HUES64 (cell line): ENCODE results near the gene TUT4. TPM values are rescaled to one million over a fixed set of nuclear protein-coding genes. Genes with fewer than 3 reads are reported as not detected.

Experiments used
- H3K27ac ChIP-seq: 2 replicates; pipeline ENCODE4 v1.7.0; 2013; ENCODE audit warnings: low read depth, low read length, inconsistent platforms
- H3K27me3 ChIP-seq: 2 replicates; pipeline ENCODE4 v1.6.1; 2013; ENCODE audit warnings: mild to moderate bottlenecking, low read length; ENCODE audit not compliant: insufficient read depth
- H3K36me3 ChIP-seq: 2 replicates; pipeline ENCODE4 v1.6.1; 2013; ENCODE audit warnings: mild to moderate bottlenecking, low read length; ENCODE audit not compliant: insufficient read depth
- H3K4me1 ChIP-seq: 2 replicates; pipeline ENCODE4 v1.6.1; 2013; ENCODE audit warnings: mild to moderate bottlenecking, low read length, moderate library complexity; ENCODE audit not compliant: insufficient read depth
- H3K4me3 ChIP-seq: 2 replicates; pipeline ENCODE4 v1.5.1; 2013; ENCODE audit warnings: mild to moderate bottlenecking, low read length, moderate library complexity
- H3K9ac ChIP-seq: 2 replicates; pipeline ENCODE4 v1.6.1; 2013; ENCODE audit warnings: mild to moderate bottlenecking, low read depth, low read length
- H3K9me3 ChIP-seq: 2 replicates; pipeline ENCODE4 v1.6.1; 2013; ENCODE audit warnings: low read depth, low read length; ENCODE audit not compliant: insufficient read depth
- WGBS: fragments of 150-250, 120-280 bp; methylation state at CpG from one replicate; pipeline ENCODE4 v1.1.7; 2013; ENCODE audit warnings: missing lambda C conversion rate; 5-methylcytosine and 5-hydroxymethylcytosine counted together
- polyA plus RNA-seq, 2 experiments: library from polyadenylated mRNA; stranded (reverse); fragments of 50-300 nt; gene quantifications; one replicate each; pipeline ENCODE4 v1.2.3, GENCODE V29; 2013

The TUT4 gene, protein sequence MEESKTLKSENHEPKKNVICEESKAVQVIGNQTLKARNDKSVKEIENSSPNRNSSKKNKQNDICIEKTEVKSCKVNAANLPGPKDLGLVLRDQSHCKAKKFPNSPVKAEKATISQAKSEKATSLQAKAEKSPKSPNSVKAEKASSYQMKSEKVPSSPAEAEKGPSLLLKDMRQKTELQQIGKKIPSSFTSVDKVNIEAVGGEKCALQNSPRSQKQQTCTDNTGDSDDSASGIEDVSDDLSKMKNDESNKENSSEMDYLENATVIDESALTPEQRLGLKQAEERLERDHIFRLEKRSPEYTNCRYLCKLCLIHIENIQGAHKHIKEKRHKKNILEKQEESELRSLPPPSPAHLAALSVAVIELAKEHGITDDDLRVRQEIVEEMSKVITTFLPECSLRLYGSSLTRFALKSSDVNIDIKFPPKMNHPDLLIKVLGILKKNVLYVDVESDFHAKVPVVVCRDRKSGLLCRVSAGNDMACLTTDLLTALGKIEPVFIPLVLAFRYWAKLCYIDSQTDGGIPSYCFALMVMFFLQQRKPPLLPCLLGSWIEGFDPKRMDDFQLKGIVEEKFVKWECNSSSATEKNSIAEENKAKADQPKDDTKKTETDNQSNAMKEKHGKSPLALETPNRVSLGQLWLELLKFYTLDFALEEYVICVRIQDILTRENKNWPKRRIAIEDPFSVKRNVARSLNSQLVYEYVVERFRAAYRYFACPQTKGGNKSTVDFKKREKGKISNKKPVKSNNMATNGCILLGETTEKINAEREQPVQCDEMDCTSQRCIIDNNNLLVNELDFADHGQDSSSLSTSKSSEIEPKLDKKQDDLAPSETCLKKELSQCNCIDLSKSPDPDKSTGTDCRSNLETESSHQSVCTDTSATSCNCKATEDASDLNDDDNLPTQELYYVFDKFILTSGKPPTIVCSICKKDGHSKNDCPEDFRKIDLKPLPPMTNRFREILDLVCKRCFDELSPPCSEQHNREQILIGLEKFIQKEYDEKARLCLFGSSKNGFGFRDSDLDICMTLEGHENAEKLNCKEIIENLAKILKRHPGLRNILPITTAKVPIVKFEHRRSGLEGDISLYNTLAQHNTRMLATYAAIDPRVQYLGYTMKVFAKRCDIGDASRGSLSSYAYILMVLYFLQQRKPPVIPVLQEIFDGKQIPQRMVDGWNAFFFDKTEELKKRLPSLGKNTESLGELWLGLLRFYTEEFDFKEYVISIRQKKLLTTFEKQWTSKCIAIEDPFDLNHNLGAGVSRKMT (N-terminal part only)
- 35.1 TPM for polyA plus RNA-seq (2013, experiment 1 of 2)
- 38.1 TPM for polyA plus RNA-seq (2013, experiment 2 of 2)

GRCh38 chr1:52552505-52553361 is at the start of gene TUT4:
TSS of gene TUT4 (minus strand) at chr1:52553092. CDS start at chr1:52526280, 26,812 bp downstream.
- Histone ChIP-seq H3K9ac (peak within 1 kb of the TSS; percentile 90), H3K4me1 (peaks cover 35% of the 10 kb centered on the region), H3K27ac (peak within 1 kb of the TSS; percentile 94), H3K27me3 (0 out of 2 replicates have a peak, but pooled peaks cover 2% of the 10 kb centered on the region), H3K36me3 (no peaks in the 10 kb centered on the region), H3K9me3 (no peaks in the 10 kb centered on the region), H3K4me3 (peak within 1 kb of the TSS; percentile 98)
- under 1% methylated on average over 68 of the region's 68 CpGs for WGBS

- 3% methylated on average over 97 of the region's 97 CpGs for WGBS
- Histone ChIP-seq H3K4me1 (peaks cover 11% of the 10 kb centered on the region; the same call in 1 of the 2 replicates), H3K4me3 (peak within 1 kb of the TSS; percentile 63), H3K27me3 (peaks cover 43% of the 10 kb centered on the region), H3K9ac (peak within 1 kb of the TSS; percentile 80), H3K27ac (no peak within 1 kb of the TSS), H3K36me3 (peaks cover 5% of the 10 kb centered on the region; the same call in 1 of the 2 replicates), H3K9me3 (no peaks in the 10 kb centered on the region)
These were observed 49.3 kb upstream of the TUT4 start, which contains the start of gene GPX7 for GRCh38 chr1:52601991-52602855. TSS of gene GPX7 (plus strand) at chr1:52602371. CDS start at chr1:52602410, 39 bp downstream.

- H3K27ac ChIP-seq, result no peak overlapping the region
These were observed 48.6 kb upstream of the TUT4 start for GRCh38 chr1:52601519-52601918.

DNA sequence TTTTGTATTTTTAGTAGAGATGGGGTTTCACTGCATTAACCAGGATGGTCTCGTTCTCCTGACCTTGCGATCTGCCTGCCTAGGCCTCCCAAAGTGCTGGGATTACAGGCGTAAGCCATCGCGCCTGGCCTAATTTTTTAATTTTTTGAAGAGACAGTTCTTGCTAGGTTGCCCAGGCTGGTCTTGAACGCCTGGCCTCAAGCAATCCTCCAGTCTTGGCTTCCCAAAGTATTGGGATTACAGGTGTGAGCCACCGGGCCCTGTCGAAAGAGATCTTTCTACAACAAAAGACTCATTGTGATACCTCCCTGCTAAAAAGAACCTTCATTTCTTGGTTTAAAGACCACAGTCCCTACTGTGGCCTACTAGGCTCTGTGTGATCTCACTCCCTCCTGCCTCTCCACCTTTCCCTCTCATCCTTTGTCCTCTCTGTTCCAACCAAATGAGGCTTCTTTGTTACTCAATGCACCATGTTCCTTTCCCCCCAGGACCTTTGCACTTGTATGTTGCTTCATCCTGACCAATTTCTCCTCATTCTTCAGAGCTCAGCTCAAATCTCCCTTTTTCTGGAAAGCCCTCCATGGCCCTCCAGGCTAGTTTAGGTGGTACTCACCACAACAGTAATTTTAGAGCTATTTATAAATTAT is 47.8 kb upstream of the TUT4 start:
- H3K27ac ChIP-seq, result no peak overlapping the region
- H3K9ac ChIP-seq, result no peak overlapping the region
- 95% methylated on average over 8 of the region's 8 CpGs for WGBS
- H3K36me3 ChIP-seq, result no peaks in the 10 kb centered on the region
- no peaks in the 10 kb centered on the region for H3K9me3 ChIP-seq
- no peak overlapping the region for H3K4me3 ChIP-seq
- peaks cover 11% of the 10 kb centered on the region; the same call in 1 of the 2 replicates for H3K4me1 ChIP-seq
- peaks cover 43% of the 10 kb centered on the region for H3K27me3 ChIP-seq

More at GRCh38 chr1:52601519-52601918, 48.6 kb upstream of the TUT4 start:
- Histone ChIP-seq H3K4me1 (peaks cover 11% of the 10 kb centered on the region; the same call in 1 of the 2 replicates), H3K27me3 (peaks cover 43% of the 10 kb centered on the region), H3K36me3 (no peaks in the 10 kb centered on the region), H3K9ac (no peak overlapping the region), H3K9me3 (no peaks in the 10 kb centered on the region), H3K4me3 (peak overlapping the region; percentile 63; the same call in 1 of the 2 replicates)
- WGBS, result 83% methylated on average over 3 of the region's 3 CpGs

- Histone ChIP-seq H3K4me1 (peaks cover 11% of the 10 kb centered on the region; the same call in 1 of the 2 replicates), H3K27ac (no peak overlapping the region)
- WGBS, result 96% methylated on average over 7 of the region's 7 CpGs
These were observed 46.3 kb upstream of the TUT4 start for GRCh38 chr1:52599236-52599635.

DNA sequence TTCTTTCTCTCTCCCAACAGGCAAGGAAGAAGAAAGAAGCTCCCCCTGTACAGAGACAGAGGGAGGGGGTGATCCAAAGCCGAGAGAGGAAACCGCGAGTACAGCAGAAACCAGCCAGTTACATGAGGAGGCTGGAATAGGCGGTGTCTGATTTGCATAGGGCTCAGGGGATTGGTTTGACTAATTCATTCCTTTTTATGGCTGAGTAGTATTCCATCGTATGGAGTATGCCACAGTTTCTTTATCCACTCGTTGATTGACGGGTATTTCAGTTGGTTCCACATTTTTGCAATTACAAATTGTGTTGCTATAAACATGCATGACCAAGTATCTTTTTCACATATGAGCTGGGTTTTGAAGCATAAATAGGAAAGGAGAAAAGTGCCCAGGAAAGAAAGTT is 45.8 kb upstream of the TUT4 start:
- Histone ChIP-seq H3K27ac (no peak overlapping the region), H3K36me3 (no peaks in the 10 kb centered on the region), H3K9ac (no peak overlapping the region), H3K27me3 (peaks cover 39% of the 10 kb centered on the region), H3K9me3 (no peaks in the 10 kb centered on the region), H3K4me3 (no peak overlapping the region), H3K4me1 (peaks cover 11% of the 10 kb centered on the region; the same call in 1 of the 2 replicates)
- 93% methylated on average over 7 of the region's 7 CpGs for WGBS

More at GRCh38 chr1:52599236-52599635, 46.3 kb upstream of the TUT4 start:
- H3K9me3 ChIP-seq, result no peaks in the 10 kb centered on the region
- H3K9ac ChIP-seq, result no peak overlapping the region
- no peaks in the 10 kb centered on the region for H3K36me3 ChIP-seq
- no peak overlapping the region for H3K4me3 ChIP-seq
- peaks cover 43% of the 10 kb centered on the region for H3K27me3 ChIP-seq

- no peak overlapping the region for H3K27ac ChIP-seq
- H3K4me3 ChIP-seq, result no peak overlapping the region
- H3K4me1 ChIP-seq, result peaks cover 9% of the 10 kb centered on the region; the same call in 1 of the 2 replicates
- 79% methylated on average over 2 of the region's 2 CpGs for WGBS
- no peak overlapping the region for H3K9ac ChIP-seq
- H3K36me3 ChIP-seq, result no peaks in the 10 kb centered on the region
- peaks cover 31% of the 10 kb centered on the region for H3K27me3 ChIP-seq
- no peaks in the 10 kb centered on the region for H3K9me3 ChIP-seq
These were observed 45.0 kb upstream of the TUT4 start for GRCh38 chr1:52597912-52598311.

GRCh38 chr1:52595061-52595460 is 42.2 kb upstream of the TUT4 start:
- no peaks in the 10 kb centered on the region for H3K9me3 ChIP-seq
- H3K27ac ChIP-seq, result no peak overlapping the region
- no peaks in the 10 kb centered on the region for H3K36me3 ChIP-seq
- 79% methylated on average over 3 of the region's 3 CpGs for WGBS
- H3K9ac ChIP-seq, result no peak overlapping the region
- no peak overlapping the region for H3K4me3 ChIP-seq
- H3K4me1 ChIP-seq, result peaks cover 7% of the 10 kb centered on the region; the same call in 1 of the 2 replicates
- H3K27me3 ChIP-seq, result peaks cover 6% of the 10 kb centered on the region; the same call in 1 of the 2 replicates

- Histone ChIP-seq H3K36me3 (no peaks in the 10 kb centered on the region), H3K27me3 (no peaks in the 10 kb centered on the region), H3K27ac (no peak overlapping the region), H3K9me3 (no peaks in the 10 kb centered on the region), H3K9ac (no peak overlapping the region), H3K4me1 (peaks cover 16% of the 10 kb centered on the region), H3K4me3 (no peak overlapping the region)
- WGBS, result 94% methylated on average over 1 of the region's 1 CpG
These were observed 40.6 kb upstream of the TUT4 start for GRCh38 chr1:52593495-52593894.
